GM12872 (cell line): Measurements from ENCODE around the gene IGSF3.

ENCODE experiments used
- CTCF ChIP-seq: IDR thresholded peaks from 3 replicates; pipeline ENCODE4 v1.5.1; 2011; ENCODE audit warnings: low read depth, mild to moderate bottlenecking, low read length, moderate library complexity; ENCODE audit not compliant: insufficient read depth

Gene IGSF3

GRCh38 chr1:116668277-116668676 is 744 bp upstream of the IGSF3 start:
- no peak for TF ChIP-seq CTCF

GRCh38 chr1:116667078-116667574 is 407 bp downstream of the IGSF3 start:
- no peak for TF ChIP-seq CTCF

DNA sequence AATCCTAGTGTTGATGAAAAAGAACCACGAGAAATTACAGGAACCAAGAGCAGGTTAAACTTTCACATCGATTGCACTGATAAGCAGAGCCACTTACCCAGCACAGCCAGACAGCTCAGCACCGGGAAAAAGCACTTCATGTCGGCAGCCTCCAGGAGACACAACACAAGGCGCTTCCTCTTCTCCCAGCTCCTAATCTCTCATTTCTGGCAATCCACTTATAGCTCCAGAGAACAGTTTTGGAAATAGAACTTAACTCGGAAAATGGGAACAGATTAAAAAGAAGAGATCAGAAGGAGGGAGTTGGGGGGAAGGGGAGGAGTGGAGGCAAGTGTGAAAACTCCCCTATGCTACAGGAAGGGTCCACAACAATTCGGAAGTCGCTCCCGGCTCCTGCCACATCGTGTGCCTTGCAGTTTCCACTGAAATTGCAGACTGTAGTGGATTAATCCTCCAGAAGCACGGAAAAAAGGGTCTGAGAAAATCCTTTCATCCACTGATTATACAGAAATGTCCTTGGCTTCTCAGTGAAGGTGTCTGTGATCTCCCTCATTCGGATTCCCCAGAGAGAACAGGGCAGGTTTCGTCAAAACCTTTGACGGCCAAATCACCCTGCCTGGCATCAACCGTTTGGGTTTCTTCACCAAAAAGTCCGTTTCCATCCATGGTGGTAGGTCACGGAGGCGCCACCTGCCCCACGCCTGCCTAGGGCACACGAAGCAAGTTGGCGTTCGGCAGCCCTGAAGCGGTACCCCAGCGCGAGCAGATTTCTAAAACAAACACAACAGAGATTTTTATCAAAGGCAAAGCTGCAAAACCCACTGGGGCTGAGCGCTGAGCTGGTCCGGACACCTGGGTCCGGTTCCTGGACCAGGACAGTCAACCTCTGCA is 1.1 kb downstream of the IGSF3 start:
- no peak for TF ChIP-seq CTCF

- TF ChIP-seq CTCF = no peak
Observed at GRCh38 chr1:116664978-116665371, 2.6 kb downstream of the IGSF3 start.

DNA sequence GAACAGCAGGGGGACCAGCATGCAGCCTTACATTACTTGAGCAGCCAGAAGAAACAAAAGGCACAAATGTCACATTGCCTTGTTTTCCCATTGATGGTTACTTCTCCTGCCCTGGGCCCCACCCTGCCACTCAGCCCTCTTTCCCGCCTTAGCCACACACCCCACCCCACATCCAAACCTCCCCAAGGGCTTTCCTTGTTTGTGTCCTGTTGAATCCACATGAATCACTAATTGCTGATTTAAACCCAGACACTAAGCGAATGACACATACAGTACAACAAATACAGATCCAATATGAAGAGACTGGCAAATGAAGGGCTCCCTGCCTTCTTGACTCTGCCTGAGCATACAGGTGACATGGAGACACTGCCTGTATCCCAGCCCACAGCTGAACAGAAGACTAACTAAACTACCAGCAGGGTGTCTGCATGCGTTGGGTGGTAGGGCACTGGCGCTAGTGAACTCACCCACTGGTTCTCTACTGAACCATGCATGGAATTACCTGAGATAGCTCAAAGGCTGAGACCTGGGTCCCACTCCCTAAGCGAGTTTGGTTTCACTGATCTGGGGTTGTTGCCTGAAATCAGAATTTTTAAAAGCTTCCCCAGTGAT is 3.1 kb downstream of the IGSF3 start:
- TF ChIP-seq CTCF = no peak

DNA sequence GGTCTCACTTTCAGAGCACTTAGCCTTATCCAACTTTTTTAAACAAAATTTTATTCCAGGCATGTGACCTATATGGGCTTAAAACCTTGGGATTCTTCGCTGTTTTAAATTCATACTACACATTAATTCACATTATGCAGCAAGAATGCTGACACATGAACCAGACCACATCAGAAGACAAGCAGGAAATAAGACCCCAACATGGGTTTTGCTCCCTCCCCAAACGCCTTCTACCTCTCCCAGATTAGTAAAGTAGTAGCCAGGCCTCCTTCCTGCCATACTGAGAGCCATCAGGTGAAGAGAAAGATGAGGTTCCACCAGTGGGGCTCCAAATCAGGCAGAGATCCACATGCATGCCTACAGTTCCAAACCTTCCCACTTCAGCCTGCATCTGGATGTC is 3.7 kb downstream of the IGSF3 start:
- TF ChIP-seq CTCF = no peak

- TF ChIP-seq CTCF = no peak
Observed at GRCh38 chr1:116661633-116662032, 5.9 kb downstream of the IGSF3 start.
